H1 (cell line): ENCODE data around the gene TRIM27. TPM values are rescaled to one million over a fixed set of nuclear protein-coding genes. Genes with fewer than 3 reads are reported as not detected.

Experiments used
- CTCF ChIA-PET: fragments of 300-600 bp; sonication (Branson Sonifier 250); formaldehyde crosslinking; loops from one replicate; lab custom pipeline; 2021; ENCODE audit not compliant: partially characterized antibody; lab: Charles Lee
- POLR2A ChIA-PET: fragments of 300-600 bp; sonication (Branson Sonifier 250); formaldehyde crosslinking; loops from one replicate; lab custom pipeline; 2021; ENCODE audit warnings: inconsistent platforms; ENCODE audit not compliant: partially characterized antibody; lab: Charles Lee
- DNase-seq, 2 experiments: peaks; one replicate each; pipeline versions ENCODE4 v3.0.0 to v3.0.0-alpha.2; 2010 to 2022; ENCODE audit warnings: low spot score in 2 of 2, low read depth in 1 of 2, mixed read lengths in 1 of 2
- FAIRE-seq: peaks from 2 replicates; lab custom pipeline; 2011; peaks lifted over from hg19 to GRCh38; lab: Jason Lieb, UNC
- H2AFZ ChIP-seq: 2 replicates; pipeline ENCODE4 v1.8.1; 2012; ENCODE audit warnings: low read length, inconsistent platforms
- H2AK5ac ChIP-seq: 2 replicates; pipeline ENCODE4 v1.6.1; 2013; ENCODE audit warnings: low read depth, low read length
- H2BK120ac ChIP-seq: replicated peaks from 2 replicates; pipeline ENCODE3; 2013; ENCODE audit warnings: low read depth, low read length, inconsistent platforms
- H2BK12ac ChIP-seq: 2 replicates; pipeline ENCODE4 v1.6.1; 2013; ENCODE audit warnings: low read depth, low read length
- H2BK15ac ChIP-seq: 2 replicates; pipeline ENCODE4 v1.6.1; 2013; ENCODE audit warnings: low read length
- H2BK20ac ChIP-seq: 2 replicates; pipeline ENCODE4 v1.6.1; 2013; ENCODE audit warnings: low read length
- H2BK5ac ChIP-seq: 2 replicates; pipeline ENCODE4 v1.6.1; 2013; ENCODE audit warnings: low read depth, low read length
- H3K14ac ChIP-seq: 2 replicates; pipeline ENCODE4 v1.6.1; 2013; ENCODE audit warnings: inconsistent platforms; ENCODE audit not compliant: insufficient read length
- H3K18ac ChIP-seq: 2 replicates; pipeline ENCODE4 v1.6.1; 2013; ENCODE audit warnings: low read length; ENCODE audit errors: extremely low read depth
- H3K23ac ChIP-seq: 2 replicates; pipeline ENCODE4 v1.6.1; 2013; ENCODE audit warnings: inconsistent platforms; ENCODE audit not compliant: insufficient read length
- H3K23me2 ChIP-seq: 2 replicates; pipeline ENCODE4 v1.6.1; 2013; ENCODE audit warnings: low read depth, low read length
- H3K27ac ChIP-seq: 2 replicates; pipeline ENCODE4 v1.6.1; 2011; ENCODE audit warnings: low read depth, low read length, inconsistent platforms
- H3K27me3 ChIP-seq, 4 experiments: replicated peaks in 1 of 4; 1 replicate in 1 of 4; 2 replicates in 3 of 4; pipeline versions ENCODE4 v1.6.1 to v1.8.1; 2011 to 2013; ENCODE audit warnings: low read length in 3 of 4, mild to moderate bottlenecking in 3 of 4, inconsistent platforms in 2 of 4, mixed read lengths in 2 of 4, moderate library complexity in 1 of 4; ENCODE audit not compliant: control insufficient read depth in 3 of 4, insufficient read depth in 3 of 4; ENCODE audit errors: extremely low read depth in 1 of 4
- H3K36me3 ChIP-seq, 4 experiments: 2 replicates each; pipeline versions ENCODE4 v1.6.1 to v1.8.1; 2011 to 2013; ENCODE audit warnings: mild to moderate bottlenecking in 4 of 4, low read length in 3 of 4, moderate library complexity in 2 of 4, control low read depth in 1 of 4, inconsistent platforms in 1 of 4; ENCODE audit not compliant: insufficient read depth in 4 of 4, control insufficient read depth in 2 of 4
- H3K4ac ChIP-seq: replicated peaks from 2 replicates; pipeline ENCODE3; 2013; ENCODE audit warnings: low read length, low read depth, mixed read lengths, inconsistent platforms; ENCODE audit not compliant: insufficient read length
- H3K4me1 ChIP-seq, 4 experiments: replicated peaks in 1 of 4; 1 replicate in 1 of 4; 2 replicates in 3 of 4; pipeline versions ENCODE4 v1.6.1 to v1.8.1; 2011 to 2013; ENCODE audit warnings: low read length in 3 of 4, inconsistent platforms in 2 of 4, mixed read lengths in 1 of 4; ENCODE audit not compliant: insufficient read depth in 4 of 4, control insufficient read depth in 3 of 4
- H3K4me2 ChIP-seq, 2 experiments: 2 replicates each; pipeline versions ENCODE4 v1.6.1 to v1.8.1; 2011 to 2013; ENCODE audit warnings: low read depth in 2 of 2, low read length in 2 of 2, control low read depth in 1 of 2, inconsistent platforms in 1 of 2, mild to moderate bottlenecking in 1 of 2; ENCODE audit not compliant: insufficient read depth in 1 of 2
- H3K4me3 ChIP-seq, 4 experiments: fragments of 200-600, 300-600 bp in 1 of 4; sonication (generic), shearing (Covaris generic), sonication (Bioruptor Twin) in 1 of 4; 2 replicates each; pipeline versions ENCODE4 v1.5.1 to v1.8.1; 2011 to 2016; ENCODE audit warnings: low read length in 4 of 4, low read depth in 3 of 4, control low read depth in 2 of 4, inconsistent platforms in 2 of 4, mild to moderate bottlenecking in 2 of 4, mixed read lengths in 1 of 4, moderate library complexity in 1 of 4; ENCODE audit not compliant: insufficient read depth in 2 of 4; ENCODE audit errors: extremely low read depth in 1 of 4
- H3K56ac ChIP-seq: replicated peaks from 2 replicates; pipeline ENCODE3; 2013; ENCODE audit warnings: low read depth, mild to moderate bottlenecking, mixed read lengths, low read length, inconsistent platforms; ENCODE audit not compliant: insufficient read length
- H3K79me1 ChIP-seq: 2 replicates; pipeline ENCODE4 v1.6.1; 2013; ENCODE audit warnings: low read depth, low read length, control low read depth
- H3K79me2 ChIP-seq, 2 experiments: 2 replicates each; pipeline versions ENCODE4 v1.6.1 to v1.8.1; 2012 to 2013; ENCODE audit warnings: low read length in 2 of 2, mild to moderate bottlenecking in 2 of 2, inconsistent platforms in 1 of 2; ENCODE audit not compliant: insufficient read depth in 2 of 2, control insufficient read depth in 1 of 2
- H3K9ac ChIP-seq, 4 experiments: replicated peaks in 1 of 4; 1 replicate in 1 of 4; 2 replicates in 3 of 4; pipeline versions ENCODE4 v1.6.1 to v1.8.1; 2011 to 2013; ENCODE audit warnings: low read depth in 3 of 4, low read length in 3 of 4, control low read depth in 2 of 4, mild to moderate bottlenecking in 2 of 4, moderate library complexity in 2 of 4, inconsistent platforms in 1 of 4; ENCODE audit errors: extremely low read depth in 1 of 4
- H3K9me3 ChIP-seq, 2 experiments: 2 replicates each; pipeline versions ENCODE4 v1.6.1 to v1.8.1; 2012 to 2013; ENCODE audit warnings: mild to moderate bottlenecking in 2 of 2, moderate library complexity in 2 of 2, control low read depth in 1 of 2, inconsistent platforms in 1 of 2, low read depth in 1 of 2, low read length in 1 of 2, mixed read lengths in 1 of 2; ENCODE audit not compliant: insufficient read depth in 2 of 2
- H4K20me1 ChIP-seq, 2 experiments: replicated peaks in 1 of 2; 2 replicates each; pipeline versions ENCODE3 to v1.8.1; 2011 to 2013; ENCODE audit warnings: inconsistent platforms in 2 of 2, low read length in 2 of 2, mild to moderate bottlenecking in 1 of 2; ENCODE audit not compliant: insufficient read depth in 2 of 2, control insufficient read depth in 1 of 2
- H4K5ac ChIP-seq: 2 replicates; pipeline ENCODE4 v1.6.1; 2013; ENCODE audit warnings: low read length, low read depth, mixed read lengths, inconsistent platforms; ENCODE audit not compliant: insufficient read length
- H4K8ac ChIP-seq: 2 replicates; pipeline ENCODE4 v1.8.0; 2013; ENCODE audit warnings: mild to moderate bottlenecking, moderate library complexity, low read length, inconsistent platforms; ENCODE audit not compliant: insufficient read depth; ENCODE audit errors: extremely low read depth
- H4K91ac ChIP-seq: replicated peaks from 2 replicates; pipeline ENCODE3; 2013; ENCODE audit warnings: low read length, mixed read lengths, inconsistent platforms; ENCODE audit not compliant: insufficient read length
- ASH2L ChIP-seq: fragments of 200-600, 300-600 bp; sonication (generic); IDR thresholded peaks from one replicate; pipeline ENCODE4 v1.7.1; 2017; ENCODE audit warnings: low read length
- BRCA1 ChIP-seq: IDR thresholded peaks from 2 replicates; pipeline ENCODE4 v1.6.1; 2012; ENCODE audit warnings: low read depth, low read length, improper control_type of control experiment
- CTCF ChIP-seq, 3 experiments: IDR thresholded peaks; 1 replicate in 2 of 3; 2 replicates in 1 of 3; pipeline versions ENCODE4 v1.5.1 to v1.6.1; 2011; ENCODE audit warnings: low read length in 3 of 3, mild to moderate bottlenecking in 3 of 3, inconsistent platforms in 2 of 3, low read depth in 1 of 3, moderate library complexity in 1 of 3; ENCODE audit not compliant: insufficient read depth in 1 of 3; ENCODE audit errors: control extremely low read depth in 1 of 3
- GABPA ChIP-seq: IDR thresholded peaks from 2 replicates; pipeline ENCODE4 v1.6.1; 2011; ENCODE audit warnings: mild to moderate bottlenecking, low read length, moderate library complexity, borderline replicate concordance; ENCODE audit not compliant: insufficient read depth
- HDAC6 ChIP-seq: IDR thresholded peaks from one replicate; pipeline ENCODE4 v1.7.1; 2012; ENCODE audit warnings: low read depth, mild to moderate bottlenecking, inconsistent platforms, low read length, moderate library complexity
- KDM5A ChIP-seq: fragments of 200-600 bp; IDR thresholded peaks from 2 replicates; pipeline ENCODE4 v1.7.1; 2012; ENCODE audit warnings: mild to moderate bottlenecking, low read length, inconsistent platforms, mixed read lengths
- POU5F1 ChIP-seq: IDR thresholded peaks from 2 replicates; pipeline ENCODE4 v1.6.1; 2011; ENCODE audit warnings: low read depth, mild to moderate bottlenecking, low read length, moderate library complexity
- RFX5 ChIP-seq: IDR thresholded peaks from 2 replicates; pipeline ENCODE4 v1.6.1; 2011; ENCODE audit warnings: low read depth, low read length, improper control_type of control experiment, borderline replicate concordance
- SIX5 ChIP-seq: IDR thresholded peaks from 2 replicates; pipeline ENCODE4 v1.6.1; 2011; ENCODE audit warnings: mild to moderate bottlenecking, low read depth, low read length
- WGBS, 2 experiments: shearing (Covaris generic) in 1 of 2; methylation state at CpG; one replicate each; pipeline versions ENCODE4 v1.1.6 to v1.1.7; 2013 to 2015; ENCODE audit warnings: low lambda C conversion rate in 2 of 2, mixed read lengths in 2 of 2, inconsistent platforms in 1 of 2, low coverage in 1 of 2, missing lambda C conversion rate in 1 of 2; ENCODE audit not compliant: insufficient replicate concordance in 2 of 2, insufficient coverage in 1 of 2, insufficient read length in 1 of 2; ENCODE audit errors: extremely low coverage in 1 of 2, missing lambda C conversion rate in 1 of 2; 5-methylcytosine and 5-hydroxymethylcytosine counted together
- polyA plus RNA-seq, 7 experiments: library from polyadenylated mRNA; depleted of rRNA in 3 of 7; stranded (reverse) in 5 of 7; unstranded in 2 of 7; fragments of >200 nt in 5 of 7; fragments of 200-250 nt in 2 of 7; gene quantifications; 1 replicate in 5 of 7; 2 replicates in 1 of 7; 4 replicates in 1 of 7; pipeline versions ENCODE4 v1.2.1 to v1.2.3, GENCODE V29; 2011 to 2013; ENCODE audit warnings: missing spikeins in 2 of 7, mixed read lengths in 2 of 7
- total RNA-seq: library from RNA; stranded (reverse); fragmentation: NEBNext Ultra II Directional; extraction: Animal tissue kit (Norgen Biotek cat#: 25700); gene quantifications from 2 replicates; pipeline ENCODE4 v1.2.1, GENCODE V29; 2021

TRIM27 gene
- total and polyA plus RNA-seq, 2 of the 8 experiments (the other 6 are each of a cell fraction or from before 2014, with no cell fraction given), result 76.4 to 85.9 TPM

- Histone ChIP-seq H3K79me1 (peaks cover 17% of the 10 kb centered on the region), H3K4me1 (peaks cover 0 to 12% (median 6%) of the 10 kb centered on the region in 4 experiments; a peak in 5 of 7 replicates), H3K23me2 (peaks cover 6% of the 10 kb centered on the region), H3K9ac (no peak overlapping the region), H3K56ac (no peak overlapping the region), H3K9me3 (no peaks in the 10 kb centered on the region), H2BK20ac (no peak overlapping the region), H3K23ac (no peak overlapping the region), H2AK5ac (no peak overlapping the region), H3K36me3 (peaks cover 31 to 72% (median 42%) of the 10 kb centered on the region in 4 experiments), H2BK12ac (no peak overlapping the region), H2BK5ac (no peak overlapping the region), H2AFZ (no peak overlapping the region), H4K91ac (no peak overlapping the region), H2BK120ac (no peak overlapping the region), H2BK15ac (no peak overlapping the region), H4K20me1 (peaks cover 10 to 12% of the 10 kb centered on the region in 2 experiments), H4K8ac (no peak overlapping the region), H3K14ac (no peak overlapping the region), H3K4me3 (no peak overlapping the region), H3K4ac (no peak overlapping the region), H3K27me3 (no peaks in the 10 kb centered on the region), H3K4me2 (no peak overlapping the region), H3K27ac (no peak overlapping the region), H3K79me2 (peaks cover 16 to 49% of the 10 kb centered on the region in 2 experiments), H3K18ac (no peak overlapping the region), H4K5ac (no peak overlapping the region)
- POLR2A ChIA-PET, result interaction anchor here (7.8 kb wide), 1 partner anchor 12 kb away, joined by 90 read pairs; no protein-coding TSS in a partner anchor
- DNase-seq, result no peak
- WGBS, 2 experiments, result 95% methylated on average over 1 of the region's 1 CpG; no CpG with 5 or more reads in 1 of the 2 experiments
- no peak for FAIRE-seq
- CTCF ChIA-PET, result interaction anchor here (1.6 kb wide), 1 partner anchor 96 kb away, joined by 6 read pairs; no protein-coding TSS in a partner anchor
- TF ChIP-seq SIX5 (no peak), HDAC6 (no peak), RFX5 (no peak), ASH2L (no peak), KDM5A (no peak), BRCA1 (no peak), POU5F1 (no peak), GABPA (no peak), CTCF (IDR thresholded peaks at IDR 0.05; ENCODE audit: control extremely low read depth in 1 of 3, insufficient read depth in 1 of 3, low read depth in 1 of 3, low read length in 3 of 3) (no peak)
Observed at GRCh38 chr6:28920281-28920680, 3.5 kb downstream of the TRIM27 start.
